GM23338 (cell line): ENCODE results near the gene CCDC149.

Experiments
- CREB1 ChIP-seq: fragments of 250-450 bp; sonication (Bioruptor Pico); IDR thresholded peaks from 2 replicates; pipeline ENCODE4 v1.5.0; 2020; ENCODE audit warnings: low read depth, mild to moderate bottlenecking, moderate library complexity
- EZH2 ChIP-seq: fragments of 200-600 bp; sonication (generic); IDR thresholded peaks from one replicate; pipeline ENCODE4 v1.8.0; 2017; ENCODE audit warnings: antibody characterized with exemption, mild to moderate bottlenecking, low read depth; ENCODE audit not compliant: unreplicated experiment
- EZH2phosphoT487 ChIP-seq: fragments of 200-600 bp; sonication (generic); IDR thresholded peaks from one replicate; pipeline ENCODE4 v1.8.1; 2018; ENCODE audit warnings: antibody characterized with exemption; ENCODE audit not compliant: unreplicated experiment
- JUNB ChIP-seq: IDR thresholded peaks from one replicate; pipeline ENCODE4 v1.6.1; 2016; ENCODE audit warnings: antibody characterized with exemption; ENCODE audit not compliant: unreplicated experiment
- NANOG ChIP-seq: IDR thresholded peaks from 2 replicates; pipeline ENCODE4 v1.6.1; 2016; ENCODE audit warnings: antibody characterized with exemption, borderline replicate concordance
- POLR2AphosphoS5 ChIP-seq: IDR thresholded peaks from 2 replicates; pipeline ENCODE4 v1.6.1; 2016; ENCODE audit warnings: antibody characterized with exemption, low read depth
- ZNF114 ChIP-seq: fragments of 250-450 bp; sonication (Bioruptor Pico); IDR thresholded peaks from 2 replicates; pipeline ENCODE4 v1.5.0; 2020; ENCODE audit warnings: mild to moderate bottlenecking, moderate library complexity
- ZNF331 ChIP-seq: fragments of 250-450 bp; sonication (Bioruptor Pico); IDR thresholded peaks from 2 replicates; pipeline ENCODE4 v1.5.0; 2020; ENCODE audit warnings: low read depth, mild to moderate bottlenecking, moderate library complexity
- TF ChIP-seq, protein P1 (sequence below), 2 experiments: fragments of 200-600 bp in 1 of 2; sonication (generic) in 1 of 2; conservative IDR thresholded peaks; 2 replicates each; pipeline versions ENCODE4 v1.5.1 to v1.6.1; 2016 to 2017; ENCODE audit warnings: antibody characterized with exemption in 2 of 2, low read depth in 2 of 2, mild to moderate bottlenecking in 2 of 2, moderate library complexity in 1 of 2
- TF ChIP-seq, protein P2 (sequence below): IDR thresholded peaks from one replicate; pipeline ENCODE4 v1.6.1; 2018; ENCODE audit warnings: antibody characterized with exemption; ENCODE audit not compliant: unreplicated experiment
- TF ChIP-seq, protein P3 (sequence below): IDR thresholded peaks from 2 replicates; pipeline ENCODE4 v1.6.1; 2016; ENCODE audit warnings: antibody characterized with exemption
- TF ChIP-seq, protein P4 (sequence below): fragments of 250-450 bp; sonication (Bioruptor Pico); IDR thresholded peaks from 2 replicates; pipeline ENCODE4 v1.5.0; 2020; ENCODE audit warnings: mild to moderate bottlenecking, moderate library complexity

DNA sequence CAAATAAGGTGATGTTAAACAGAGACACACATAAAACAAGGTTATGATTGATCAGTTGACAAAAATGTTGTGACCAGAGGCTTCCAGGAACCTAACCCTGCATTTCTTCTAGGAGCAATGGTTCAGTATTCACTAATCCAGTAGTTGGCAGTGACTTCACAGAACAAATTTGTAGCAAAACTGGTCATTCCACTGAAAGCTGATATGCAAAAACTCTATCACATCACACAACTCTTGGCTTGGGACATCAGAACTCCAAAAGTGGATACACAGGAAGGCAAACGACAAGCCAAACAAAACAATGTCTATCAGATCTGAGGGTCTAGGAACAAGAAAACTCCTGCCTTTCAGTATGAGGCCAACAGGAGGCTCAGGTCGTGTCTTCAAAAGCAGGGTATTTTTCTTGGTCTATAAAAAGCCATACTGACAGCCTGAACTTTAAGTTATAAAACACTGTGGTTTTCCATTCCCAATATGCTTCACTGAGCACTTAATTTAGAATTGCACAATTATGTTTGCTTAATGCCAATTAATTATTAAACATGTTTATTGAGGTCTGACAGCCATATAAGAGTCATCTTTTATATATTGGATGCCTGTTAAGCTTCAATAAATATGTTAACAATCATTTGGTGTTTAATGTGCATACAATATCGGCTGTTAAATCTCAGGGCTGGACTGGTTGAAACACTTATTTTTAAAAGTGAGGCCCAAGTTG lies 71.9 kb downstream of the CCDC149 start:
- TF ChIP-seq, protein P1, sequence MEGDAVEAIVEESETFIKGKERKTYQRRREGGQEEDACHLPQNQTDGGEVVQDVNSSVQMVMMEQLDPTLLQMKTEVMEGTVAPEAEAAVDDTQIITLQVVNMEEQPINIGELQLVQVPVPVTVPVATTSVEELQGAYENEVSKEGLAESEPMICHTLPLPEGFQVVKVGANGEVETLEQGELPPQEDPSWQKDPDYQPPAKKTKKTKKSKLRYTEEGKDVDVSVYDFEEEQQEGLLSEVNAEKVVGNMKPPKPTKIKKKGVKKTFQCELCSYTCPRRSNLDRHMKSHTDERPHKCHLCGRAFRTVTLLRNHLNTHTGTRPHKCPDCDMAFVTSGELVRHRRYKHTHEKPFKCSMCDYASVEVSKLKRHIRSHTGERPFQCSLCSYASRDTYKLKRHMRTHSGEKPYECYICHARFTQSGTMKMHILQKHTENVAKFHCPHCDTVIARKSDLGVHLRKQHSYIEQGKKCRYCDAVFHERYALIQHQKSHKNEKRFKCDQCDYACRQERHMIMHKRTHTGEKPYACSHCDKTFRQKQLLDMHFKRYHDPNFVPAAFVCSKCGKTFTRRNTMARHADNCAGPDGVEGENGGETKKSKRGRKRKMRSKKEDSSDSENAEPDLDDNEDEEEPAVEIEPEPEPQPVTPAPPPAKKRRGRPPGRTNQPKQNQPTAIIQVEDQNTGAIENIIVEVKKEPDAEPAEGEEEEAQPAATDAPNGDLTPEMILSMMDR (conservative IDR thresholded peaks at IDR 0.05; ENCODE audit: low read depth in 2 of 2), result no peak
- TF ChIP-seq EZH2phosphoT487, result no peak
- TF ChIP-seq EZH2, result no peak
- TF ChIP-seq, protein P2, sequence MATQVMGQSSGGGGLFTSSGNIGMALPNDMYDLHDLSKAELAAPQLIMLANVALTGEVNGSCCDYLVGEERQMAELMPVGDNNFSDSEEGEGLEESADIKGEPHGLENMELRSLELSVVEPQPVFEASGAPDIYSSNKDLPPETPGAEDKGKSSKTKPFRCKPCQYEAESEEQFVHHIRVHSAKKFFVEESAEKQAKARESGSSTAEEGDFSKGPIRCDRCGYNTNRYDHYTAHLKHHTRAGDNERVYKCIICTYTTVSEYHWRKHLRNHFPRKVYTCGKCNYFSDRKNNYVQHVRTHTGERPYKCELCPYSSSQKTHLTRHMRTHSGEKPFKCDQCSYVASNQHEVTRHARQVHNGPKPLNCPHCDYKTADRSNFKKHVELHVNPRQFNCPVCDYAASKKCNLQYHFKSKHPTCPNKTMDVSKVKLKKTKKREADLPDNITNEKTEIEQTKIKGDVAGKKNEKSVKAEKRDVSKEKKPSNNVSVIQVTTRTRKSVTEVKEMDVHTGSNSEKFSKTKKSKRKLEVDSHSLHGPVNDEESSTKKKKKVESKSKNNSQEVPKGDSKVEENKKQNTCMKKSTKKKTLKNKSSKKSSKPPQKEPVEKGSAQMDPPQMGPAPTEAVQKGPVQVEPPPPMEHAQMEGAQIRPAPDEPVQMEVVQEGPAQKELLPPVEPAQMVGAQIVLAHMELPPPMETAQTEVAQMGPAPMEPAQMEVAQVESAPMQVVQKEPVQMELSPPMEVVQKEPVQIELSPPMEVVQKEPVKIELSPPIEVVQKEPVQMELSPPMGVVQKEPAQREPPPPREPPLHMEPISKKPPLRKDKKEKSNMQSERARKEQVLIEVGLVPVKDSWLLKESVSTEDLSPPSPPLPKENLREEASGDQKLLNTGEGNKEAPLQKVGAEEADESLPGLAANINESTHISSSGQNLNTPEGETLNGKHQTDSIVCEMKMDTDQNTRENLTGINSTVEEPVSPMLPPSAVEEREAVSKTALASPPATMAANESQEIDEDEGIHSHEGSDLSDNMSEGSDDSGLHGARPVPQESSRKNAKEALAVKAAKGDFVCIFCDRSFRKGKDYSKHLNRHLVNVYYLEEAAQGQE, result no peak
- no peak for TF ChIP-seq POLR2AphosphoS5
- TF ChIP-seq, protein P3, sequence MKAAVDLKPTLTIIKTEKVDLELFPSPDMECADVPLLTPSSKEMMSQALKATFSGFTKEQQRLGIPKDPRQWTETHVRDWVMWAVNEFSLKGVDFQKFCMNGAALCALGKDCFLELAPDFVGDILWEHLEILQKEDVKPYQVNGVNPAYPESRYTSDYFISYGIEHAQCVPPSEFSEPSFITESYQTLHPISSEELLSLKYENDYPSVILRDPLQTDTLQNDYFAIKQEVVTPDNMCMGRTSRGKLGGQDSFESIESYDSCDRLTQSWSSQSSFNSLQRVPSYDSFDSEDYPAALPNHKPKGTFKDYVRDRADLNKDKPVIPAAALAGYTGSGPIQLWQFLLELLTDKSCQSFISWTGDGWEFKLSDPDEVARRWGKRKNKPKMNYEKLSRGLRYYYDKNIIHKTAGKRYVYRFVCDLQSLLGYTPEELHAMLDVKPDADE, result no peak
- no peak for TF ChIP-seq CREB1 (CRISPR knock-in tag)
- no peak for TF ChIP-seq JUNB
- no peak for TF ChIP-seq ZNF114
- no peak for TF ChIP-seq NANOG
- no peak for TF ChIP-seq ZNF331 (CRISPR knock-in tag)
- TF ChIP-seq, protein P4, sequence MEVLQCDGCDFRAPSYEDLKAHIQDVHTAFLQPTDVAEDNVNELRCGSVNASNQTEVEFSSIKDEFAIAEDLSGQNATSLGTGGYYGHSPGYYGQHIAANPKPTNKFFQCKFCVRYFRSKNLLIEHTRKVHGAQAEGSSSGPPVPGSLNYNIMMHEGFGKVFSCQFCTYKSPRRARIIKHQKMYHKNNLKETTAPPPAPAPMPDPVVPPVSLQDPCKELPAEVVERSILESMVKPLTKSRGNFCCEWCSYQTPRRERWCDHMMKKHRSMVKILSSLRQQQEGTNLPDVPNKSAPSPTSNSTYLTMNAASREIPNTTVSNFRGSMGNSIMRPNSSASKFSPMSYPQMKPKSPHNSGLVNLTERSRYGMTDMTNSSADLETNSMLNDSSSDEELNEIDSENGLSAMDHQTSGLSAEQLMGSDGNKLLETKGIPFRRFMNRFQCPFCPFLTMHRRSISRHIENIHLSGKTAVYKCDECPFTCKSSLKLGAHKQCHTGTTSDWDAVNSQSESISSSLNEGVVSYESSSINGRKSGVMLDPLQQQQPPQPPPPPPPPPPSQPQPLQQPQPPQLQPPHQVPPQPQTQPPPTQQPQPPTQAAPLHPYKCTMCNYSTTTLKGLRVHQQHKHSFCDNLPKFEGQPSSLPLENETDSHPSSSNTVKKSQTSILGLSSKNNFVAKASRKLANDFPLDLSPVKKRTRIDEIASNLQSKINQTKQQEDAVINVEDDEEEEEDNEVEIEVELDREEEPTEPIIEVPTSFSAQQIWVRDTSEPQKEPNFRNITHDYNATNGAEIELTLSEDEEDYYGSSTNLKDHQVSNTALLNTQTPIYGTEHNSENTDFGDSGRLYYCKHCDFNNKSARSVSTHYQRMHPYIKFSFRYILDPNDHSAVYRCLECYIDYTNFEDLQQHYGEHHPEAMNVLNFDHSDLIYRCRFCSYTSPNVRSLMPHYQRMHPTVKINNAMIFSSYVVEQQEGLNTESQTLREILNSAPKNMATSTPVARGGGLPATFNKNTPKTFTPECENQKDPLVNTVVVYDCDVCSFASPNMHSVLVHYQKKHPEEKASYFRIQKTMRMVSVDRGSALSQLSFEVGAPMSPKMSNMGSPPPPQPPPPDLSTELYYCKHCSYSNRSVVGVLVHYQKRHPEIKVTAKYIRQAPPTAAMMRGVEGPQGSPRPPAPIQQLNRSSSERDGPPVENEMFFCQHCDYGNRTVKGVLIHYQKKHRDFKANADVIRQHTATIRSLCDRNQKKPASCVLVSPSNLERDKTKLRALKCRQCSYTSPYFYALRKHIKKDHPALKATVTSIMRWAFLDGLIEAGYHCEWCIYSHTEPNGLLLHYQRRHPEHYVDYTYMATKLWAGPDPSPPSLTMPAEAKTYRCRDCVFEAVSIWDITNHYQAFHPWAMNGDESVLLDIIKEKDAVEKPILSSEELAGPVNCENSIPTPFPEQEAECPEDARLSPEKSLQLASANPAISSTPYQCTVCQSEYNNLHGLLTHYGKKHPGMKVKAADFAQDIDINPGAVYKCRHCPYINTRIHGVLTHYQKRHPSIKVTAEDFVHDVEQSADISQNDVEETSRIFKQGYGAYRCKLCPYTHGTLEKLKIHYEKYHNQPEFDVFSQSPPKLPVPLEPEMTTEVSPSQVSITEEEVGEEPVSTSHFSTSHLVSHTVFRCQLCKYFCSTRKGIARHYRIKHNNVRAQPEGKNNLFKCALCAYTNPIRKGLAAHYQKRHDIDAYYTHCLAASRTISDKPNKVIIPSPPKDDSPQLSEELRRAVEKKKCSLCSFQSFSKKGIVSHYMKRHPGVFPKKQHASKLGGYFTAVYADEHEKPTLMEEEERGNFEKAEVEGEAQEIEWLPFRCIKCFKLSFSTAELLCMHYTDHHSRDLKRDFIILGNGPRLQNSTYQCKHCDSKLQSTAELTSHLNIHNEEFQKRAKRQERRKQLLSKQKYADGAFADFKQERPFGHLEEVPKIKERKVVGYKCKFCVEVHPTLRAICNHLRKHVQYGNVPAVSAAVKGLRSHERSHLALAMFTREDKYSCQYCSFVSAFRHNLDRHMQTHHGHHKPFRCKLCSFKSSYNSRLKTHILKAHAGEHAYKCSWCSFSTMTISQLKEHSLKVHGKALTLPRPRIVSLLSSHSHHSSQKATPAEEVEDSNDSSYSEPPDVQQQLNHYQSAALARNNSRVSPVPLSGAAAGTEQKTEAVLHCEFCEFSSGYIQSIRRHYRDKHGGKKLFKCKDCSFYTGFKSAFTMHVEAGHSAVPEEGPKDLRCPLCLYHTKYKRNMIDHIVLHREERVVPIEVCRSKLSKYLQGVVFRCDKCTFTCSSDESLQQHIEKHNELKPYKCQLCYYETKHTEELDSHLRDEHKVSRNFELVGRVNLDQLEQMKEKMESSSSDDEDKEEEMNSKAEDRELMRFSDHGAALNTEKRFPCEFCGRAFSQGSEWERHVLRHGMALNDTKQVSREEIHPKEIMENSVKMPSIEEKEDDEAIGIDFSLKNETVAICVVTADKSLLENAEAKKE, result no peak
